Measurements from ENCODE around the gene TRIM45. TPM values are rescaled to one million over a fixed set of nuclear protein-coding genes. Genes with fewer than 3 reads are reported as not detected.

The TRIM45 gene
- polyA plus RNA-seq, 1 of the 3 experiments (the other 2 are of a cell fraction), result 7.4 TPM

GRCh38 chr1:117121589-117122329 is at the start of gene TRIM45 (continued):
- TF ChIP-seq, protein P1, sequence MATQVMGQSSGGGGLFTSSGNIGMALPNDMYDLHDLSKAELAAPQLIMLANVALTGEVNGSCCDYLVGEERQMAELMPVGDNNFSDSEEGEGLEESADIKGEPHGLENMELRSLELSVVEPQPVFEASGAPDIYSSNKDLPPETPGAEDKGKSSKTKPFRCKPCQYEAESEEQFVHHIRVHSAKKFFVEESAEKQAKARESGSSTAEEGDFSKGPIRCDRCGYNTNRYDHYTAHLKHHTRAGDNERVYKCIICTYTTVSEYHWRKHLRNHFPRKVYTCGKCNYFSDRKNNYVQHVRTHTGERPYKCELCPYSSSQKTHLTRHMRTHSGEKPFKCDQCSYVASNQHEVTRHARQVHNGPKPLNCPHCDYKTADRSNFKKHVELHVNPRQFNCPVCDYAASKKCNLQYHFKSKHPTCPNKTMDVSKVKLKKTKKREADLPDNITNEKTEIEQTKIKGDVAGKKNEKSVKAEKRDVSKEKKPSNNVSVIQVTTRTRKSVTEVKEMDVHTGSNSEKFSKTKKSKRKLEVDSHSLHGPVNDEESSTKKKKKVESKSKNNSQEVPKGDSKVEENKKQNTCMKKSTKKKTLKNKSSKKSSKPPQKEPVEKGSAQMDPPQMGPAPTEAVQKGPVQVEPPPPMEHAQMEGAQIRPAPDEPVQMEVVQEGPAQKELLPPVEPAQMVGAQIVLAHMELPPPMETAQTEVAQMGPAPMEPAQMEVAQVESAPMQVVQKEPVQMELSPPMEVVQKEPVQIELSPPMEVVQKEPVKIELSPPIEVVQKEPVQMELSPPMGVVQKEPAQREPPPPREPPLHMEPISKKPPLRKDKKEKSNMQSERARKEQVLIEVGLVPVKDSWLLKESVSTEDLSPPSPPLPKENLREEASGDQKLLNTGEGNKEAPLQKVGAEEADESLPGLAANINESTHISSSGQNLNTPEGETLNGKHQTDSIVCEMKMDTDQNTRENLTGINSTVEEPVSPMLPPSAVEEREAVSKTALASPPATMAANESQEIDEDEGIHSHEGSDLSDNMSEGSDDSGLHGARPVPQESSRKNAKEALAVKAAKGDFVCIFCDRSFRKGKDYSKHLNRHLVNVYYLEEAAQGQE (IDR thresholded peaks at IDR 0.05; ENCODE audit: low read depth, low read length), result 0 out of 2 replicates have a peak, but pooled peaks have one; percentile 42
- TF ChIP-seq IRF3 (IDR thresholded peaks at IDR 0.05; ENCODE audit: low read depth, low read length), result peak; percentile 48; the same call in 1 of the 2 replicates
- no peak for TF ChIP-seq GATA2 (CRISPR knock-in tag; IDR thresholded peaks at IDR 0.05)
- TF ChIP-seq FOSL2 (IDR thresholded peaks at IDR 0.05; ENCODE audit: borderline replicate concordance, low read depth), result no peak
- no peak for TF ChIP-seq SIN3A (IDR thresholded peaks at IDR 0.05; ENCODE audit: borderline replicate concordance, low read depth, low read length)
- TF ChIP-seq TCF12 (IDR thresholded peaks at IDR 0.05), result no peak
- TF ChIP-seq, protein P2, sequence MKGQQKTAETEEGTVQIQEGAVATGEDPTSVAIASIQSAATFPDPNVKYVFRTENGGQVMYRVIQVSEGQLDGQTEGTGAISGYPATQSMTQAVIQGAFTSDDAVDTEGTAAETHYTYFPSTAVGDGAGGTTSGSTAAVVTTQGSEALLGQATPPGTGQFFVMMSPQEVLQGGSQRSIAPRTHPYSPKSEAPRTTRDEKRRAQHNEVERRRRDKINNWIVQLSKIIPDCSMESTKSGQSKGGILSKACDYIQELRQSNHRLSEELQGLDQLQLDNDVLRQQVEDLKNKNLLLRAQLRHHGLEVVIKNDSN (IDR thresholded peaks at IDR 0.05; ENCODE audit: borderline replicate concordance, low read depth), result no peak
- no peak for TF ChIP-seq TAF1 (IDR thresholded peaks at IDR 0.05; ENCODE audit: borderline replicate concordance, low read depth, low read length)
- TF ChIP-seq RAD21 (IDR thresholded peaks at IDR 0.05; ENCODE audit: low read length), result peak; percentile 62

- CTCF ChIA-PET, result no interaction called here
- H3K36me3 ChIP-seq (replicated peaks in 1 of 2; ENCODE audit: control insufficient read depth in 1 of 2, insufficient read depth in 2 of 2, low read length in 1 of 2), result no peaks in the 10 kb centered on the region
- no peak for TF ChIP-seq GATA2 (CRISPR knock-in tag; IDR thresholded peaks at IDR 0.05)
- TF ChIP-seq FOXJ3 (CRISPR knock-in tag; IDR thresholded peaks at IDR 0.05), result no peak
- TF ChIP-seq ELF1 (IDR thresholded peaks at IDR 0.05), result no peak
- TF ChIP-seq, protein P1 (IDR thresholded peaks at IDR 0.05; ENCODE audit: low read depth, low read length), result no peak
- no peak for TF ChIP-seq MEF2A (IDR thresholded peaks at IDR 0.05; ENCODE audit: borderline replicate concordance, low read depth)
- POLR2A ChIA-PET, result no interaction called here
- H3K9me2 ChIP-seq, result no peaks in the 10 kb centered on the region
- 62% methylated on average over 4 of the region's 4 CpGs for WGBS (ENCODE audit: low lambda C conversion rate)
- H3K4me2 ChIP-seq, result no peak overlapping the region
- peaks cover 0 to 2% of the 10 kb centered on the region in 2 experiments; a peak in 1 of 4 replicates for H3K4me1 ChIP-seq (ENCODE audit: control insufficient read depth in 1 of 2, insufficient read depth in 2 of 2, low read depth in 1 of 2, low read length in 1 of 2)
- H2AFZ ChIP-seq (ENCODE audit: low read depth), result no peak overlapping the region
- H3K4me3 ChIP-seq (ENCODE audit: low read depth in 2 of 2, low read length in 1 of 2), result no peak overlapping the region
- DNase-seq, result no peak
- no peaks in the 10 kb centered on the region for H4K20me1 ChIP-seq (ENCODE audit: insufficient read depth)
- no peaks in the 10 kb centered on the region for H3K9me3 ChIP-seq
- H3K9ac ChIP-seq, result no peak overlapping the region
- no peaks in the 10 kb centered on the region for H3F3A ChIP-seq (replicated peaks; ENCODE audit: insufficient read depth)
- H3K27me3 ChIP-seq (ENCODE audit: insufficient read depth), result no peaks in the 10 kb centered on the region
- no peaks in the 10 kb centered on the region for H3K79me2 ChIP-seq (ENCODE audit: insufficient read depth)
- H3K27ac ChIP-seq (ENCODE audit: low read depth in 2 of 2, low read length in 1 of 2), result no peak overlapping the region
Measured at GRCh38 chr1:117169871-117170596, 48.5 kb upstream of the TRIM45 start.

Measured in SK-N-SH (cell line).